Hepatocyte (in vitro differentiated cells): ENCODE results near the gene MGMT. TPM values are rescaled to one million over a fixed set of nuclear protein-coding genes. Genes with fewer than 3 reads are reported as not detected.

Source experiments
- DNase-seq: peaks from one replicate; pipeline ENCODE4 v3.0.0-alpha.2; 2016; ENCODE audit warnings: low spot score
- H2AFZ ChIP-seq: fragments of 200-600 bp; sonication (generic); 2 replicates; pipeline ENCODE4 v1.6.0; 2016; ENCODE audit warnings: antibody characterized with exemption, mild to moderate bottlenecking
- H3K27ac ChIP-seq: fragments of 200-600 bp; sonication (generic); 2 replicates; pipeline ENCODE4 v1.5.1; 2016; ENCODE audit warnings: mild to moderate bottlenecking
- H3K27me3 ChIP-seq: fragments of 200-600 bp; sonication (generic); 2 replicates; pipeline ENCODE4 v1.6.1; 2016
- H3K36me3 ChIP-seq: fragments of 200-600 bp; sonication (generic); replicated peaks from 2 replicates; pipeline ENCODE4 v1.5.1; 2016; ENCODE audit warnings: low read depth; ENCODE audit not compliant: insufficient read depth
- H3K4me1 ChIP-seq: fragments of 200-600 bp; sonication (generic); 2 replicates; pipeline ENCODE4 v1.5.1; 2016; ENCODE audit warnings: mild to moderate bottlenecking, moderate library complexity; ENCODE audit not compliant: insufficient read depth
- H3K4me2 ChIP-seq: fragments of 200-600 bp; sonication (generic); 2 replicates; pipeline ENCODE4 v1.6.0; 2016
- H3K4me3 ChIP-seq: fragments of 200-600 bp; sonication (generic); 2 replicates; pipeline ENCODE4 v1.5.1; 2016; ENCODE audit warnings: mild to moderate bottlenecking
- H3K79me2 ChIP-seq: fragments of 200-600 bp; sonication (generic); 2 replicates; pipeline ENCODE4 v1.6.0; 2017; ENCODE audit warnings: mild to moderate bottlenecking
- H3K9me2 ChIP-seq: fragments of 200-600 bp; sonication (generic); replicated peaks from 2 replicates; pipeline ENCODE4 v1.6.0; 2017; ENCODE audit warnings: mild to moderate bottlenecking; ENCODE audit not compliant: insufficient read depth
- H3K9me3 ChIP-seq: fragments of 200-600 bp; sonication (generic); 2 replicates; pipeline ENCODE4 v1.5.1; 2016; ENCODE audit warnings: low read depth, mild to moderate bottlenecking
- H4K20me1 ChIP-seq: fragments of 200-600 bp; sonication (generic); 2 replicates; pipeline ENCODE4 v1.6.0; 2016; ENCODE audit warnings: mild to moderate bottlenecking; ENCODE audit not compliant: insufficient read depth, poor library complexity, severe bottlenecking
- CTCF ChIP-seq: fragments of 200-600 bp; sonication (generic); IDR thresholded peaks from 2 replicates; pipeline ENCODE4 v1.5.1; 2016; ENCODE audit warnings: antibody characterized with exemption, mild to moderate bottlenecking; ENCODE audit not compliant: poor library complexity
- EZH2 ChIP-seq: fragments of 200-600 bp; sonication (generic); IDR thresholded peaks from 2 replicates; pipeline ENCODE4 v1.6.1; 2016; ENCODE audit warnings: antibody characterized with exemption, mild to moderate bottlenecking, borderline replicate concordance
- EZH2phosphoT487 ChIP-seq: fragments of 200-600 bp; sonication (generic); IDR thresholded peaks from one replicate; pipeline ENCODE4 v1.6.1; 2018; ENCODE audit warnings: antibody characterized with exemption, mild to moderate bottlenecking, low read depth, moderate library complexity; ENCODE audit not compliant: unreplicated experiment, severe bottlenecking
- whole genome bisulfite sequencing: methylation state at CpG from one replicate; pipeline ENCODE4 v1.1.6; 2016; ENCODE audit warnings: low lambda C conversion rate; ENCODE audit errors: missing lambda C conversion rate; 5-methylcytosine and 5-hydroxymethylcytosine counted together
- polyA plus RNA-seq: library from polyadenylated mRNA; unstranded; fragments of >200 nt; fragmentation: Nextera tagmentation; extraction: Ambion mirVana; gene quantifications from 2 replicates; pipeline ENCODE4 v1.2.1, GENCODE V29; 2016
- total RNA-seq: library from RNA; depleted of rRNA; stranded (reverse); fragments of >200 nt; gene quantifications from 2 replicates; pipeline ENCODE4 v1.2.3, GENCODE V29; 2014

The MGMT gene
- total and polyA plus RNA-seq, 2 experiments from 2014 or later: 41.5 to 41.9 TPM

- Histone ChIP-seq H3K79me2 (no peaks in the 10 kb centered on the region), H4K20me1 (no peaks in the 10 kb centered on the region), H3K36me3 (no peaks in the 10 kb centered on the region), H3K9me2 (no peaks in the 10 kb centered on the region), H3K4me2 (no peak overlapping the region), H2AFZ (no peak overlapping the region), H3K4me1 (no peaks in the 10 kb centered on the region), H3K27ac (no peak overlapping the region), H3K4me3 (no peak overlapping the region), H3K9me3 (peaks cover 7% of the 10 kb centered on the region), H3K27me3 (no peaks in the 10 kb centered on the region)
- no peak for TF ChIP-seq EZH2phosphoT487
- TF ChIP-seq CTCF: no peak
- no peak for TF ChIP-seq EZH2
- WGBS: 95% methylated on average over 8 of the region's 8 CpGs
- no peak for DNase-seq
These were observed 116.8 kb downstream of the MGMT start for GRCh38 chr10:129583831-129584230.

GRCh38 chr10:129586898-129587443 is 119.9 kb downstream of the MGMT start:
- H3K4me3 ChIP-seq: no peak overlapping the region
- H3K36me3 ChIP-seq: no peaks in the 10 kb centered on the region
- WGBS: 96% methylated on average over 2 of the region's 2 CpGs
- H3K9me2 ChIP-seq: no peaks in the 10 kb centered on the region
- no peak for TF ChIP-seq EZH2phosphoT487
- no peak for TF ChIP-seq CTCF
- no peak overlapping the region for H2AFZ ChIP-seq
- H3K27ac ChIP-seq: no peak overlapping the region
- no peaks in the 10 kb centered on the region for H3K79me2 ChIP-seq
- no peaks in the 10 kb centered on the region for H4K20me1 ChIP-seq
- no peak for DNase-seq
- no peaks in the 10 kb centered on the region for H3K27me3 ChIP-seq
- peaks cover 7% of the 10 kb centered on the region for H3K9me3 ChIP-seq
- no peaks in the 10 kb centered on the region for H3K4me1 ChIP-seq
- H3K4me2 ChIP-seq: no peak overlapping the region

GRCh38 chr10:129589546-129589945 is 122.5 kb downstream of the MGMT start:
- peaks cover 7% of the 10 kb centered on the region for H3K9me3 ChIP-seq

More at GRCh38 chr10:129589546-129589945, 122.5 kb downstream of the MGMT start:
- no peaks in the 10 kb centered on the region for H4K20me1 ChIP-seq
- H3K4me1 ChIP-seq: no peaks in the 10 kb centered on the region
- DNase-seq: no peak
- no peak overlapping the region for H3K4me3 ChIP-seq
- no peak overlapping the region for H3K4me2 ChIP-seq
- no peaks in the 10 kb centered on the region for H3K36me3 ChIP-seq
- H2AFZ ChIP-seq: no peak overlapping the region
- 96% methylated on average over 9 of the region's 9 CpGs for WGBS
- no peak for TF ChIP-seq EZH2
- TF ChIP-seq EZH2phosphoT487: no peak
- no peak for TF ChIP-seq CTCF
- no peaks in the 10 kb centered on the region for H3K9me2 ChIP-seq
- H3K27ac ChIP-seq: no peak overlapping the region
- no peaks in the 10 kb centered on the region for H3K27me3 ChIP-seq
- no peaks in the 10 kb centered on the region for H3K79me2 ChIP-seq
